Fibroblast of peridontal ligament (primary cell): ENCODE measurements around the gene FTO.

Experiments
- DNase-seq: peaks from one replicate; pipeline ENCODE4 v3.0.0-alpha.2; 2010; ENCODE audit errors: extremely low read depth

The FTO gene

GRCh38 chr16:54120846-54121480, 417.0 kb downstream of the FTO start:
- no peak for DNase-seq

GRCh38 chr16:54121539-54122295, 417.8 kb downstream of the FTO start:
- DNase-seq, result no peak

- peak; percentile 5 for DNase-seq
These were observed 419.8 kb downstream of the FTO start for GRCh38 chr16:54123766-54124165.

- no peak for DNase-seq
These were observed 422.0 kb downstream of the FTO start for GRCh38 chr16:54125751-54126655.

GRCh38 chr16:54126907-54127306, 423.0 kb downstream of the FTO start:
- no peak for DNase-seq

GRCh38 chr16:54128629-54129234, 424.8 kb downstream of the FTO start:
- no peak for DNase-seq

GRCh38 chr16:54129810-54130209, 425.9 kb downstream of the FTO start:
- DNase-seq, result no peak

- peak; percentile 66 for DNase-seq
These were observed 431.7 kb downstream of the FTO start for GRCh38 chr16:54135361-54136275.

- no peak for DNase-seq
These were observed 432.3 kb downstream of the FTO start for GRCh38 chr16:54136276-54136625.

GRCh38 chr16:54140057-54140787, 436.3 kb downstream of the FTO start:
- no peak for DNase-seq

GRCh38 chr16:54140788-54141136, 436.8 kb downstream of the FTO start:
- no peak for DNase-seq

GRCh38 chr16:54142787-54143186, 438.8 kb downstream of the FTO start:
- no peak for DNase-seq

GRCh38 chr16:54143410-54143809, 439.5 kb downstream of the FTO start:
- no peak for DNase-seq

- no peak for DNase-seq
These were observed 440.1 kb downstream of the FTO start for GRCh38 chr16:54143934-54144571.

GRCh38 chr16:54144572-54144947, 440.6 kb downstream of the FTO start:
- DNase-seq, result no peak

- no peak for DNase-seq
These were observed 441.9 kb downstream of the FTO start for GRCh38 chr16:54145881-54146280.

GRCh38 chr16:54148974-54149373, 445.0 kb downstream of the FTO start:
- DNase-seq, result no peak

GRCh38 chr16:54150861-54151260, 446.9 kb downstream of the FTO start:
- DNase-seq, result no peak

- no peak for DNase-seq
These were observed 448.6 kb downstream of the FTO start for GRCh38 chr16:54152362-54153239.
